ENCODE results near the gene FXYD2. TPM values are rescaled to one million over a fixed set of nuclear protein-coding genes. Genes with fewer than 3 reads are reported as not detected.

Gene FXYD2
- total and polyA plus RNA-seq, 2 donors (not counting 3 experiments of a cell fraction or from before 2014, with no cell fraction given) = 0.99 to 1.8 TPM

DNA sequence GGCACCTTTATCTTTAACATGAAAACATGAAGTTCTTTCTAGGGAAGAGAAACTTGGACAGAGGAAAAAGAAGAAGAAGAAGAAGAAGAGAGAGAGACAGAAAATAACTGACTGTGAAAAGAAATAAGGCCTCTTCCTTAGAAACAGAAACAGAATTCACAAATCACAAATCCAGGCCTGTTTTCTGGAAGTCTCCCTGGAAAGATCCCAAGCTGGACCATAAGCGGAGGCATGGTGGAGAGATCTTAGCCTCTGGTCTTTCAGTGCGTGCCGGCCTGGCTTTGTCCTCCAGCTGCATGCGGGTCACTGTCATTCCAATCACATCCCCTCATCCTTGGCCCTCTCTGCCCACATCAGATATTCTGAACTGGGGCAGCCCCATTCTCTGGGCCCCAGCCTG, 45.1 kb upstream of the FXYD2 start:
- FAIRE-seq = no peak
- POLR2A ChIA-PET = no interaction called here
- no peak overlapping the region for H3K4me3 ChIP-seq (replicated peaks in 1 of 3; ENCODE audit: insufficient read depth in 1 of 3, low read depth in 1 of 3, low read length in 3 of 3)

More for the DNA sequence above, 45.1 kb upstream of the FXYD2 start:
- CTCF ChIA-PET = no interaction called here
- Histone ChIP-seq H3K27ac (ENCODE audit: insufficient read depth, low read depth, low read length) (no peak overlapping the region), H3K9me1 (replicated peaks; ENCODE audit: control insufficient read depth, extremely low read depth, insufficient read depth, low read length) (no peaks in the 10 kb centered on the region), H3K9me3 (replicated peaks; ENCODE audit: control insufficient read depth, insufficient read depth, low read length) (no peaks in the 10 kb centered on the region), H3K36me3 (ENCODE audit: control insufficient read depth in 2 of 2, extremely low read depth in 1 of 2, insufficient read depth in 2 of 2, low read length in 2 of 2) (no peaks in the 10 kb centered on the region), H2AFZ (ENCODE audit: low read depth, low read length) (no peak overlapping the region), H4K20me1 (replicated peaks; ENCODE audit: control insufficient read depth, extremely low read depth, insufficient read depth, low read length) (no peaks in the 10 kb centered on the region), H3K4me1 (ENCODE audit: control insufficient read depth, extremely low read depth, insufficient read depth, low read length) (no peaks in the 10 kb centered on the region), H3K9ac (replicated peaks; ENCODE audit: extremely low read depth, insufficient read depth, low read length) (no peak overlapping the region), H3K27me3 (ENCODE audit: control insufficient read depth in 2 of 2, insufficient read depth in 2 of 2, low read length in 2 of 2) (peaks cover 17 to 20% of the 10 kb centered on the region in 2 experiments), H3K4me2 (ENCODE audit: insufficient read depth, low read length) (no peak overlapping the region), H3K79me2 (ENCODE audit: control insufficient read depth, insufficient read depth, low read length) (no peaks in the 10 kb centered on the region)
- intact Hi-C loops (cut with micrococcal nuclease) (no loop called here), dilution Hi-C loops (cut with MboI; ENCODE audit: extremely low pct_ligation_motif_present, low sequenced_read_pairs) (no loop called here)
- DNase-seq (ENCODE audit: low read depth, low spot score) = no peak
- BruUV-seq (replicated peaks) = no TSS peak
- TF ChIP-seq FOS (IDR thresholded peaks at IDR 0.05; ENCODE audit: borderline replicate concordance, insufficient read depth, low read length) = no peak
- TF ChIP-seq POLR2A (IDR thresholded peaks at IDR 0.05; ENCODE audit: low read depth, low read length) = no peak
- TF ChIP-seq MYC (IDR thresholded peaks at IDR 0.05; ENCODE audit: low read depth, low read length) = no peak
- TF ChIP-seq EZH2 (IDR thresholded peaks at IDR 0.05; ENCODE audit: borderline replicate concordance, low read depth, low read length, severe bottlenecking) = no peak
- no peak for TF ChIP-seq GATA2 (IDR thresholded peaks at IDR 0.05; ENCODE audit: insufficient read depth, insufficient read length, low read depth, low read length)
- no peak for TF ChIP-seq POLR2AphosphoS5 (IDR thresholded peaks at IDR 0.05; ENCODE audit: insufficient read depth, low read depth, low read length)
- no peak for TF ChIP-seq JUN (IDR thresholded peaks at IDR 0.05; ENCODE audit: borderline replicate concordance, insufficient read depth, insufficient read length, low read depth)
- TF ChIP-seq, protein P1, sequence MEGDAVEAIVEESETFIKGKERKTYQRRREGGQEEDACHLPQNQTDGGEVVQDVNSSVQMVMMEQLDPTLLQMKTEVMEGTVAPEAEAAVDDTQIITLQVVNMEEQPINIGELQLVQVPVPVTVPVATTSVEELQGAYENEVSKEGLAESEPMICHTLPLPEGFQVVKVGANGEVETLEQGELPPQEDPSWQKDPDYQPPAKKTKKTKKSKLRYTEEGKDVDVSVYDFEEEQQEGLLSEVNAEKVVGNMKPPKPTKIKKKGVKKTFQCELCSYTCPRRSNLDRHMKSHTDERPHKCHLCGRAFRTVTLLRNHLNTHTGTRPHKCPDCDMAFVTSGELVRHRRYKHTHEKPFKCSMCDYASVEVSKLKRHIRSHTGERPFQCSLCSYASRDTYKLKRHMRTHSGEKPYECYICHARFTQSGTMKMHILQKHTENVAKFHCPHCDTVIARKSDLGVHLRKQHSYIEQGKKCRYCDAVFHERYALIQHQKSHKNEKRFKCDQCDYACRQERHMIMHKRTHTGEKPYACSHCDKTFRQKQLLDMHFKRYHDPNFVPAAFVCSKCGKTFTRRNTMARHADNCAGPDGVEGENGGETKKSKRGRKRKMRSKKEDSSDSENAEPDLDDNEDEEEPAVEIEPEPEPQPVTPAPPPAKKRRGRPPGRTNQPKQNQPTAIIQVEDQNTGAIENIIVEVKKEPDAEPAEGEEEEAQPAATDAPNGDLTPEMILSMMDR (IDR thresholded peaks at IDR 0.05; ENCODE audit: extremely low read depth in 1 of 2, insufficient read depth in 1 of 2, low read depth in 1 of 2, low read length in 2 of 2) = no peak
- TF ChIP-seq, protein P2, sequence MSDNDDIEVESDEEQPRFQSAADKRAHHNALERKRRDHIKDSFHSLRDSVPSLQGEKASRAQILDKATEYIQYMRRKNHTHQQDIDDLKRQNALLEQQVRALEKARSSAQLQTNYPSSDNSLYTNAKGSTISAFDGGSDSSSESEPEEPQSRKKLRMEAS (IDR thresholded peaks at IDR 0.05; ENCODE audit: insufficient read depth, insufficient read length) = no peak

Data from endothelial cell of umbilical vein (primary cell).